K562 (cell line): ENCODE measurements around the gene TPD52L1. TPM values are rescaled to one million over a fixed set of nuclear protein-coding genes. Genes with fewer than 3 reads are reported as not detected.
A peak's percentile ranks its signal among the peaks of the same experiment; 100 is the strongest.

Experiments used
- CEBPB ChIP-seq: fragments of 450-650 bp; IDR thresholded peaks from 2 replicates; pipeline ENCODE4 v1.6.1; 2016; ENCODE audit warnings: missing genetic modification characterization, missing compliant biosample characterization
- CREBBP ChIP-seq: IDR thresholded peaks from one replicate; pipeline ENCODE4 v1.6.1; 2012; ENCODE audit warnings: low read depth, mild to moderate bottlenecking, control low read depth, inconsistent platforms, low read length
- CXXC5 ChIP-seq: fragments of 250-450 bp; sonication (Bioruptor Pico); IDR thresholded peaks from 2 replicates; pipeline ENCODE4 v1.8.0; 2022; ENCODE audit warnings: inconsistent platforms, mild to moderate bottlenecking, moderate library complexity
- DIDO1 ChIP-seq: fragments of 450-650 bp; IDR thresholded peaks from 2 replicates; pipeline ENCODE4 v1.6.1; 2016; ENCODE audit warnings: low read depth, missing biosample characterization, missing genetic modification characterization
- DMBX1 ChIP-seq: fragments of 250-450 bp; sonication (Bioruptor Pico); IDR thresholded peaks from 2 replicates; pipeline ENCODE4 v1.8.0; 2022; ENCODE audit warnings: inconsistent platforms, mild to moderate bottlenecking, moderate library complexity, borderline replicate concordance
- DPF2 ChIP-seq: fragments of 450-650 bp; IDR thresholded peaks from 2 replicates; pipeline ENCODE4 v1.6.1; 2016
- EHMT2 ChIP-seq: fragments of 450-650 bp; IDR thresholded peaks from 2 replicates; pipeline ENCODE4 v1.6.1; 2018; ENCODE audit warnings: antibody characterized with exemption
- EP300 ChIP-seq: IDR thresholded peaks from 2 replicates; pipeline ENCODE4 v1.6.1; 2012; ENCODE audit warnings: low read length, improper control_type of control experiment
- FOXM1 ChIP-seq, 2 experiments: fragments of 450-650 bp in 1 of 2; sonication (generic) in 1 of 2; formaldehyde crosslinking in 1 of 2; IDR thresholded peaks; 2 replicates each; pipeline versions ENCODE4 v1.6.1 to v1.9.0; 2017 to 2022; ENCODE audit warnings: low read depth in 2 of 2, mild to moderate bottlenecking in 2 of 2, missing genetic modification reagents in 1 of 2, moderate library complexity in 1 of 2
- GTF2E2 ChIP-seq: fragments of 200-800 bp; sonication (Bioruptor generic); IDR thresholded peaks from 2 replicates; pipeline ENCODE4 v1.6.1; 2016; ENCODE audit warnings: missing genetic modification characterization, missing compliant biosample characterization
- MYNN ChIP-seq, 2 experiments: sonication (generic); formaldehyde crosslinking in 1 of 2; IDR thresholded peaks; 2 replicates each; pipeline versions ENCODE4 v1.5.0 to v1.6.1; 2016 to 2020; ENCODE audit warnings: antibody characterized with exemption in 1 of 2, missing genetic modification reagents in 1 of 2
- NRF1 ChIP-seq, 2 experiments: fragments of 450-650 bp; IDR thresholded peaks in 1 of 2; conservative IDR thresholded peaks in 1 of 2; 2 replicates each; pipeline ENCODE4 v1.6.1; 2014; ENCODE audit warnings: mild to moderate bottlenecking in 2 of 2
- RAD21 ChIP-seq, 2 experiments: fragments of 250-450 bp in 1 of 2; fragments of 450-650 bp in 1 of 2; sonication (Bioruptor Pico) in 1 of 2; formaldehyde crosslinking in 1 of 2; IDR thresholded peaks in 1 of 2; conservative IDR thresholded peaks in 1 of 2; 2 replicates each; pipeline versions ENCODE4 v1.4.0 to v1.8.0; 2020 to 2022; ENCODE audit warnings: mild to moderate bottlenecking in 2 of 2, moderate library complexity in 1 of 2
- RCOR1 ChIP-seq, 2 experiments: IDR thresholded peaks; 2 replicates each; pipeline ENCODE4 v1.6.1; 2012; ENCODE audit warnings: low read depth in 2 of 2, low read length in 2 of 2, borderline replicate concordance in 1 of 2, improper control_type of control experiment in 1 of 2
- TFAP4 ChIP-seq: sonication (generic); formaldehyde crosslinking; IDR thresholded peaks from 2 replicates; pipeline ENCODE4 v1.8.0; 2022; ENCODE audit warnings: missing genetic modification reagents, mild to moderate bottlenecking, moderate library complexity, borderline replicate concordance
- TFE3 ChIP-seq: fragments of 450-650 bp; formaldehyde crosslinking; IDR thresholded peaks from 2 replicates; pipeline ENCODE4 v1.4.0; 2020; ENCODE audit warnings: mild to moderate bottlenecking, mixed read lengths
- ZEB2 ChIP-seq: fragments of 450-650 bp; IDR thresholded peaks from 2 replicates; pipeline ENCODE4 v1.6.1; 2016
- ZNF589 ChIP-seq: fragments of 200-800 bp; sonication (Bioruptor generic); IDR thresholded peaks from 2 replicates; pipeline ENCODE4 v1.6.1; 2016; ENCODE audit warnings: low read depth, missing genetic modification characterization, missing compliant biosample characterization
- ZNF592 ChIP-seq: fragments of 450-650 bp; IDR thresholded peaks from 2 replicates; pipeline ENCODE4 v1.6.1; 2017; ENCODE audit warnings: antibody characterized with exemption, mild to moderate bottlenecking
- polyA plus RNA-seq, 8 experiments: library from polyadenylated mRNA; depleted of rRNA in 4 of 8; stranded (reverse) in 5 of 8; unstranded in 3 of 8; fragments of >200 nt; fragmentation: Nextera tagmentation in 2 of 8; fragmentation: Illumina TruSeq in 1 of 8; extraction: Ambion mirVana in 2 of 8; extraction: Trizol in 1 of 8; gene quantifications; 2 replicates each; pipeline versions ENCODE4 v1.2.1 to v1.2.3, GENCODE V29; 2011 to 2014; ENCODE audit warnings: inconsistent platforms in 1 of 8, missing spikeins in 1 of 8
- total RNA-seq, 7 experiments: library from RNA; depleted of rRNA in 6 of 7; stranded (reverse); fragments of >200 nt in 6 of 7; fragmentation: Illumina TruSeq in 2 of 7; extraction: Trizol in 2 of 7; gene quantifications; 2 replicates each; pipeline versions ENCODE4 v1.2.1 to v1.2.3, GENCODE V29; 2011 to 2021; ENCODE audit warnings: low replicate concordance in 1 of 7

The TPD52L1 gene
- total and polyA plus RNA-seq, 9 of the 15 experiments (the other 6 are each of a cell fraction or from before 2014, with no cell fraction given) = 12.9 to 149 (median 75.7) TPM

- TF ChIP-seq FOXM1 (IDR thresholded peaks at IDR 0.05; ENCODE audit: low read depth) (no peak), FOXM1 (CRISPR knock-in tag; IDR thresholded peaks at IDR 0.05; ENCODE audit: low read depth) (no peak), RCOR1 (IDR thresholded peaks at IDR 0.05; ENCODE audit: borderline replicate concordance in 1 of 2, low read depth in 2 of 2, low read length in 2 of 2) (peak in 1 of 2 experiments; percentile 30; a peak in 1 of 4 replicates), ZEB2 (peak; percentile 36; the same call in 1 of the 2 replicates), TFE3 (CRISPR knock-in tag) (no peak), ZNF589 (CRISPR knock-in tag) (peak; percentile 29; the same call in 1 of the 2 replicates), RAD21 (CRISPR knock-in tag; conservative IDR thresholded peaks at IDR 0.05 in 1 of 2, IDR thresholded peaks at IDR 0.05 in 1 of 2) (0 out of 4 replicates have a peak, but pooled peaks of 1 of the 2 experiments have one; percentile 3), GTF2E2 (peak; percentile 75), ZNF592 (0 out of 2 replicates have a peak, but pooled peaks have one; percentile 58), CREBBP (no peak), CXXC5 (CRISPR knock-in tag) (peak; percentile 33), EHMT2 (0 out of 2 replicates have a peak, but pooled peaks have one; percentile 10), DMBX1 (CRISPR knock-in tag) (no peak), CEBPB (no peak), EP300 (0 out of 2 replicates have a peak, but pooled peaks have one; percentile 18), DPF2 (no peak), TFAP4 (CRISPR knock-in tag) (no peak), MYNN (IDR thresholded peaks at IDR 0.05) (no peak), MYNN (CRISPR knock-in tag; IDR thresholded peaks at IDR 0.05) (no peak), NRF1 (conservative IDR thresholded peaks at IDR 0.05 in 1 of 2, IDR thresholded peaks at IDR 0.05 in 1 of 2) (0 out of 4 replicates have a peak, but pooled peaks of 1 of the 2 experiments have one; percentile 11), DIDO1 (tag) (no peak)
These were observed 4.2 kb downstream of the TPD52L1 start (continued) for GRCh38 chr6:125157725-125158124.
